ENCODE results near the gene SLC6A11. TPM values are rescaled to one million over a fixed set of nuclear protein-coding genes. Genes with fewer than 3 reads are reported as not detected.

Gene SLC6A11
- total RNA-seq, 1 donor from 2014 or later = not detected

DNA sequence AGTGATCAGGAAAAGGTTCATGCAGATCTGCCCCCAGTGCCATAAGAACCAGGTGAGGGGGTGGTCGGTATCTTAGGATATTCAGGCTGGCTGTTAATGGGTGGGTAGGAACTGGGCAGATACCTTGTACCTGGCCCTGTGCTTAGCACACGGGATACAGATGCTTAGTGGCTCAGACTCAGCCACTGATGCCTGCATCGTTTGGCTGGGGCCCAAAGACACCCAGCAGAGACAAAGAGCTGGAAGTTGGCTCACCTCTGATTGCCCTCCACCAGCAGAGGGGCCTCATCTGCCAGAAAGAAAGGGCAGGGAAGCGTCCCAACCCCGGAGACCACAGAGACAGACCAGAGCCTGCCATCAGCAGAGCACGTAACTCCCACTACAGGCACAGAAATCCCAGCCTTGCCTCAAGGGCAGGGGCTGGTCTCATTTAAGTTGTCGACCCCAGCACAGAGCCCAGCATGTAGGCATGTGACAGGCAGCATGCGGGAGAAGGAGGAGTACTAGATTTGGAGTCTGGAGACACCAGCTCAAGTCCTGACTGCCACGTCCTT, 112.5 kb downstream of the SLC6A11 start:
- intact Hi-C loops (cut with micrococcal nuclease) = no loop called here

DNA sequence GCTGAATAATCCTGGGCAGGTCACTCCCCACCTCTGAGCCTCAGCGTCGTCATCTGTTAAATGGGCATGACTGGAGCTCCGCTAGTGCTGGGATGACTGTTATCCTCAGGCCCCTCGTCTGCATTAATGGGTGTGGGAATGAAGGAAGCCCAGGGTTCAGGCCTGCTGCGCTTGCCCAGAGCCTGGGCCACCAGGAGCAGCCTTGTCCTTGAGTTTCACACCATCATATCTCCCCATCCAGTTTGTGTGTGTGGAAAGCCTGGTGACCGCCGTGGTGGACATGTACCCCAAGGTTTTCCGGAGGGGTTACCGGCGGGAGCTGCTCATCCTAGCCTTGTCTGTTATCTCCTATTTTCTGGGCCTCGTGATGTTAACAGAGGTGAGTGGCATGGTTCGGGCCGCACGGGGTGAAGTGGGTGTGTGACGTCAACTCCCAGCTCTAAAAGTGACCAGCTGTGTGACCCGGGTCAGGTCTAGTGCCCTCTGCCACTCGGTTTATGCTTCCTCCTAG, 113.0 kb downstream of the SLC6A11 start:
- intact Hi-C loops (cut with micrococcal nuclease) = no loop called here

DNA sequence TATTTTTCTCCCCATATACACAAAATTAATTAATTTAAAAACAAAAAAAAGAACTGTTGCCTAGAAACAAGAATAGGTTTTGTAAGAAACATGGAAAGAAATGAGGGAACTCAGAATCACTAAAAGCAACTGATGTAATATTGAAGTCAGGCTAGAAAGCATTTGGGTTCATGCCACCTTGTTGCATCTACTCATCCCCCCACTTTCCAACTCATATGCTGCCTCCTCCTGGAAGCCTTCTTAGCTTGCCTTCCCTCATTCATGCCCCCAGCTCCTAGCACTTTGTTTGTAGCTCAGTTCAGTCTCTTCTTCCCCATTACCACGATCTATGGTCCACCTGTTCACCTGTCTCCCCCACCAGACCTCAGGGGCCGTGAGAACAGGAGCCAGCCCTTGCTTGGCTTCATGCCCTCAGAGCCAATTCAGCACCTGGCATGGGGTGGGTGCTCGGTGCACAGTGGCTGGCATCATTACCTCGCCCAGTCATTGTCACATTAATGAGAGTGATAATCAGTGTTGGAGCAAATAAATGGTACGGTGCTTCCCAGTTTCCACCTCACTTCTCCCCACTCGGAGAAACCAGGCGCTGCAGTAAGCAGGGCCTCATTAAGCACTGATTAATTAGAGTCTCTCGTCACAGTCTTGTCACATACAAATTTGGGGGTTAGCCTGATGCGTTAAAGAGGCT, 114.1 kb downstream of the SLC6A11 start:
- intact Hi-C loops (cut with micrococcal nuclease) = no loop called here

DNA sequence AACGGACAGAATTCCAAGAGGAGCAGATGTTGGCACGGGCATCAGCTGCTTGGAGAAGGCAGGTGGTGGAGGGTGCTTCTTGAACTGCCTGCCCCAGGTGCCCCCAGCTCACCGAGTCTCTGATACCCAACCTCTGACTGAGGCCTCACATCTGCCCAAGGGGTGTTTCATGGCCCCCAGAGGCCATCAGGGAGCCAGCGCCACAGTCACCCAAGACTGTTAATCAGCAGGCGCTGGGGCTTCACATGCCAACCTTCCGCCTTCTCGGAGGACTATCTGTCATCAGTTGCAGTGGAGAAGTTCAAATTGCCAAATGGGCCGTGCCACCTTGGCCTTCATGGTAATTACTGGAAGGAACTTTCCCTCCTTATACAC, 114.6 kb downstream of the SLC6A11 start:
- intact Hi-C loops (cut with micrococcal nuclease) = no loop called here

DNA sequence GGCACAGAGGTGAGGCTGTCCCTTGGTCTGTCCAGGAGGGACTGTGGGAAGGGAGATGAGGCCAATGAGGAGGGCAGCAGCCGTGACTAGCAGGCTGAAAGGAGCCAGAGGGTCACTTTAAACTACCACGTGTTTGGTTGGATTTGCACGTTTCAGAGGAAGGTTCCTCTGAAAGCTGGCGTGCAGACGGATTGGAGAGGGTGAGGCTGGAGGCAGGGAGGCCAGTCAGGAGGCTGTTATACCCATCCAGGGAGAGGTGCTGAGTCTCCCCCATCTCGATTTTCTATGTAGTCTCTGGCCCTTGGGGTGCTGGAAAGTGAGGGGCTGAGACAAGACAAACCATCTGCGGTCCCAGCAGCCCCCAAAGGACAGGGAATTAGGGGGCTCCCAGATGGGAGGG, 116.6 kb downstream of the SLC6A11 start:
- intact Hi-C loops (cut with micrococcal nuclease) = no loop called here

DNA sequence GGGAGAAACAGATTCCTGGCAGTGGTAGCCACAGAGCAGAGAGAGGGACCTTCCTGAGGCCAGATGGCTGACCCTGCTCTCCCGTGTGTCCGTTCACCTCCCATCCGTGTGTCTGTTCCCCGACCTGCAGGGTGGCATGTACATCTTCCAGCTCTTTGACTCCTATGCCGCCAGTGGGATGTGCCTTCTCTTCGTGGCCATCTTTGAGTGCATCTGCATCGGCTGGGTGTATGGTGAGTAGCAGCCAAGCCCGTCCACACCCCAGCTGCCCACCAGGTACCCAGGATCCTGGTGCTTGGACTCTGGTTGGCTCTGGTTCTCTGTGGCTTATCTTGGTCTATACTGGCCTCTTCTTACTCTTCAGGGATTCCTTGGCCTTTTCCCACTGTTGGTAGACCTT, 117.0 kb downstream of the SLC6A11 start:
- intact Hi-C loops (cut with micrococcal nuclease) = no loop called here

DNA sequence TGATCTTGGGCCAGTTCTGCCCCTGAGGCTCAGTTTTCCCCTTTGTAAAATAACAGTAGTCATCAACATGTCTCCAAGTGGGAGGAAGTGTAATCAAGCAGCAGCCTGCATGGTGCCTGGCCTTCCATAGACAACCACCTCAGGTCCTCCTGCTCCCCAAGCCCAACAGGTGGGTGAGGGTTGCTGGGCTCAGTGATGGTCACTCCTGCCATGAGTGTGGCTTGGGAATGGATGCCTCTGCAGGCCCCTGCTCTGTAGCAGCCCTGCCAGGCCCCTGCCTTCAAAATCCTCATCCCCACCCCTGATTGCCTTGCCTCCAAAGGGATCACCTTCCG, 117.4 kb downstream of the SLC6A11 start:
- intact Hi-C loops (cut with micrococcal nuclease) = no loop called here

DNA sequence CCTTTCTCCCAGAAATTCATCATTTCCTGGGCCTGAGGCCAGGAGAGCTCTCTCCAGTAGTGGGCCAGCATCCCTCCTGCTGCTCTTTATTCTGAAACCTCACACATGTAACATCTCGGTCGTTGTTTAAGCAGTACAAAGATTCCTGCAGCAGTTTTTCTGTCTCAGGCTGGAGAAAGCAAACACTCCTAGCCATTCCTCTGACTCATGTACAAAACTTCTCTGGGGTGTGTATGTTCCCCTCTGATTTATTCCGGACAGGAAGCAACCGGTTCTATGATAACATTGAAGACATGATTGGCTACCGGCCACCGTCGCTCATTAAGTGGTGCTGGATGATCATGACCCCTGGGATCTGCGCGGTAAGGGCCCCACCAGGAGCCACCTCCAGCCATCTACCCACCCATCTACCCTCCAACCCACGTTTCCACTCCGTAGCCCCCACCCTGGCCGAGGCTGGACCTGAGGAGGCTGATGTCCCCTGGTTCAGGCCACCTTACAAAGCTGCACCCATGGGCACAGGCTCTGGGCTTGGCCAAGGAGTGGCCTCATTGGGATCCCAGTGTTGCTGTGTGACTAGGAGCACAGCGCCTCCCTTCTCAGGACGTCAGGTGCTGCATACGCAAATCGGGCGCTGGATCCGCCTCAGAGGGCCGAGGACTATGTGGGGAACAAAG, 117.9 kb downstream of the SLC6A11 start:
- intact Hi-C loops (cut with micrococcal nuclease) = no loop called here

DNA sequence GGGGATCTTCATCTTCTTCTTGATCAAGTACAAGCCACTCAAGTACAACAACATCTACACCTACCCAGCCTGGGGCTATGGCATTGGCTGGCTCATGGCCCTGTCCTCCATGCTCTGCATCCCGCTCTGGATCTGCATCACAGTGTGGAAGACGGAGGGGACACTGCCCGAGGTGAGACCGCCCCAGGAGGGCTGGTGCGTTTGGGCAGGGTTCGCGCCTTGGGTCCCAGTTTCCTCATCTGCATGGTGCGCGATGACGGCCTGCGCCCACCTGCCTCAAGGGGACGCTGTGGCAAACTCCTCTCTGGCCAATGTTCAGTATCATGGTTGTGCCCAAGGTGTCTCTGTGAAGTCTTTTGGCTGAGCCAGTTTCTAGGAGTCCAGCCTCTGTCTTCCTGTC, 119.0 kb downstream of the SLC6A11 start:
- intact Hi-C loops (cut with micrococcal nuclease) = no loop called here

DNA sequence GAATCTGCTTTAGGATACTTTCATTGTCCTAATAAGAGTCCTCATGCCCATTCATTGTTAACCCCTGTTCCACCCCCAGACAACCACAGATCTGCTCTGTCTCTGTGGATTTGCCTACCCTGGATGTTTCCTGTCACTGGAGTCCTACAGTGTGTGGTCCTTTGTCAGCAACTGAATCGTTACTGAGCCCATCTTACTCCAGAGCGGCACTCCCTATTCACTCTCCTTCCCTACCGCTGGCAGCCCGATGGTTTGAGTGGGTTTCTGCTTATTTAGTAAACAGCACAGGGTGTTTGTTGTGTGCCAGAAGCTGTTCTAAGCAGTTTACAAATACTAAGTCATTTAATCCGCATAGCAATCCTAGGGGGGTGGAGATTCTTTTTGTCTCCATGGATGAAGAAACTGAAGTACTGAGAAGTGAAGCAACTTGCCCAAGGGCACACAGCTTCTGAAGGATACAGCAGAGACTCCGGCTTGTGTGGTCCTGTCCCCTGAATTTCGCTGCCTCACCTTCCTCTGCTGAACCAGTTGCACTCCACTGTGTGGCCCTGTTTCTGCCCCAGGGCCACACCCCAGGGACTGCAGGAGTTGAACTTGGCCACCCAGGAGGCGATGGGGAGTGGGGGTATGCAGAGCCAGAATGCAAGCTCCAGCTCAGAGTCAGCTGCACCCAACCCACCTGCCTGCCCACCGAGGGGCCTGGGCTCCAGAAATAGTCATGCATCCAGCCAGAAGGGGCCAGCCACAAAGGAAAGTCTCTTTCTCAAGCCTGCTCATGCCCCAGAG, 120.0 kb downstream of the SLC6A11 start:
- intact Hi-C loops (cut with micrococcal nuclease) = no loop called here

DNA sequence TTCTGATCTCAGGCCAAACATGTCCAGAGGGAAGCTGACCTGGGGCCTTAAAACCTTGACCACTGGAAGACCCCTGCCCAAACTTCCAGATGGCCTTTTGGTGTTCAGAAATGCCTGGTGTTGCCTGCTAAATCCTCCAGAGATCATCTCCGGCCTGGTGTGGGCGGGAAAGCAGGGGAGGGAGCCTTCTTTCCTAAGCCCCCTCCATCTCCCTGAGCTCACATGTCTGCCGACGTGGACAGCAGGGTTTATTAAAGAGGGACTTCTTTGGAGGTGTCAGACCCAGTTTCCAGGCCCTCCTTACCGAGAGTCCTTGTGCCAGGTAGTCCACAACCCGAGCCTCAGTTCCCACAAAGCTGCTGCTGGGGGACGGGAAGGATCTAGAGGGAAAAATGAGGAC, 120.7 kb downstream of the SLC6A11 start:
- intact Hi-C loops (cut with micrococcal nuclease) = no loop called here

DNA sequence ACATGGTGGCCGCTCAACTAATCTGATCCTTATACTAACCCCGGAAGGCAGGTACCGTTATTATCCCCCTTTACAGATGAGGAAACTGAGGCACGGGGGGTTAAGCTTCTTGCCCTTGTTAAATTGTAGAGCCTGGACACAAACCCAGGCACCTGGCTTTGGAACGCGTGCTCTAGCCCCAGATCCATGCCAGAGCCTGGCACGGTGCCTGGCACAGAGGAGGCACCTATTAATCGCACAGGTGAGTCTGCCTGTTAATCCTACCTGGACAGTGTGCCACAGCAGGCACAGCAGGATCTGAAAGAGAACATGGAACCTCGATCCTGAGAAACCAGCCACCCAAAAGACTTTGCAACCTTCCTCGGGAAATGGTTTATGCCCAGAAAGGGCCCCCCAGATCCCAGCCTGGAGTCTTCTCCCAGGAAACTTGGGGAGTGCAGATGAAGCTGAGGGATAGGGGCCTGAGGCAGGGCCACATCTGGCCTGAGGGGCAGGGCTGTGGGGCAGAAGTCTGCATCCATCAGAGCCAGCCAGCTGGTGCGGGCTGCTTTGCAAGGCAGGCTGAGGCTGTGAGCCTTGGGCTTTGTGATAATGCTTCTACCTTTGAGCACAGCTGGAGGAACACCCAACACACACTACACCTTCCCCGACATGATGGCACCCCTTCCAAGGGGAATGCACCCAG, 121.3 kb downstream of the SLC6A11 start:
- intact Hi-C loops (cut with micrococcal nuclease) = no loop called here

DNA sequence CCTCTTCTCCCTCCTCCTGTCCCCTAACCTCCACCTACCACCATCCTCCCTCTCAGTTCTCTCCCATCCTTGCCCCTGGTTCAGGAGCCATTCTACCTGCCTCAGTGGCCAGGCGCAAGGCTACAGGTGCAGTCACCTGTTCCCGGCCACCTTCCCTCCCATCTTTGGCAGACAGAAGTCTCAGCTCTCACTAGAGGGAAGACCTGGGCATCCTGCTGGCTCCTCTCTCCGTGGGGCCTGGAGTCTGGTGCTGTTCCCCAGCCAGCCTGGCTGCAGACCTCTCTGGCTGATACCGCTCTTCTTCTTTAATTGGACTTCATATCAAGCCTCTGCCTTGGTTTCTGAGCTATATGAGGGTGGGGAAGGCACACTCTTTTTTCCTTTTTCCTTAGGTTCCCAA, 123.5 kb downstream of the SLC6A11 start:
- intact Hi-C loops (cut with micrococcal nuclease) = no loop called here

DNA sequence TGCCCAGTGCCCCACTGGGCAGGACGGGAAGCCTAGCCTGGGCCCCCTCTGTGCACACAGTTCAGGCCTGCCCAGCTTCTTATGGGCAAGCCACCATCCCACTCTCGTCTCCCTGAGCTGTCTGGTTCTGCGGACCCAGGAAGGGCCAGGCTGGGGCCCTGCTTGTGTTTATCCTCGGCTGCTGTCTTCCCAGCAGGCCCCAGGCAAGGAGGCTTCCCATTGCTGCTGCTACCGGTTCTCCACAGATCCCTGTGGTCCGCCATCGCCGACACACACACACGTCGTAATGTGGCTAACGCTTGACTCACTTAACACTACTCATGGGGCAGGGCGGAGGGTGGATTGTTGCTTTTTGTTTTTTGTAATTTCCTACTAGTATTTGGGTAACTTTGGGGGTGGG, 124.1 kb downstream of the SLC6A11 start:
- intact Hi-C loops (cut with micrococcal nuclease) = loop anchor here (10.0 kb wide), 1 partner anchor 395 kb away; no protein-coding TSS in a partner anchor

DNA sequence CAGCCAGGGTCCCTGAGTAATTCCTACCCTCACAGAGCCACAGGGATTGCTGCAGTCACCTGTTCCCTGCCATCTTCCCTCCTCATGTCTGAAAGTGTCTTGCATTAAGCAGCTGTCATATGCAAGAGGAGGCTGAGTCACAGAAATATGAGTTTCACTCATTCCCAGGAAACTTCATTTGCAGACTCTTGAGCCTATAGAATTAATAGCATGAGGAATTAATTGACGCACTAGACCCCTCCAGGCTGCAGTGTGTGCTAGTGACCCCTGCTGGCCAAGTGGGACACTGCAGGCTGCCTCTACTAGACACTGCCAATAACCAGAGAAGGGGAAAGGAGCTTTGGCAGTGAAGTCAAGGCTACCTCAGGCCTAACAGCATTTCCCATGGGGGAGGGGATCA, 125.9 kb downstream of the SLC6A11 start:
- intact Hi-C loops (cut with micrococcal nuclease) = loop anchor here (10.0 kb wide), 1 partner anchor 393 kb away; no protein-coding TSS in a partner anchor

DNA sequence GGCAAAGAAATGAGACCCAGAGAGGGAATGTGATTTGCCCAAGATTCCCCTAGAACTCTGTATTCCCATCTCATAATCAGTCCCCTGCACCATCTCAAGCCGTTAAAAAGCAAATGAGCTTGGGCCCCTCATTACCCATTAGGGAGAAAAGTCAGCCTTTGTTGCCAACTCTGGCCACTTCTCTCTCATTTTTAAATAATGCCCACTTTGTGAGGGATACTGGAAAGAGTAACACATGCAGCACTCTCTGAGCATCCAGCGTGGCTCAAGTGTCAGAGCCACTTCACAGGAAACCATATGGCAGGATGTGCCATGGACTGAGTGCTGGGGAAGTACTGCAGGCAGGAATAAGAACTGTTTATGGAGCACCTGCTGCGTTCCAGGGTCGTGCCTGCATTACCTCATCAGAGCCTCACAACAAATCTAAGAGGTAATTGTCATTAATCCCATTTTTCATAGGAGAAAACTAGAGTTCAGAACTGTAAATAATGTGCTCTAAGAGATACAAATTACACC, 126.7 kb downstream of the SLC6A11 start:
- intact Hi-C loops (cut with micrococcal nuclease) = loop anchor here (10.0 kb wide), 1 partner anchor 392 kb away; no protein-coding TSS in a partner anchor

DNA sequence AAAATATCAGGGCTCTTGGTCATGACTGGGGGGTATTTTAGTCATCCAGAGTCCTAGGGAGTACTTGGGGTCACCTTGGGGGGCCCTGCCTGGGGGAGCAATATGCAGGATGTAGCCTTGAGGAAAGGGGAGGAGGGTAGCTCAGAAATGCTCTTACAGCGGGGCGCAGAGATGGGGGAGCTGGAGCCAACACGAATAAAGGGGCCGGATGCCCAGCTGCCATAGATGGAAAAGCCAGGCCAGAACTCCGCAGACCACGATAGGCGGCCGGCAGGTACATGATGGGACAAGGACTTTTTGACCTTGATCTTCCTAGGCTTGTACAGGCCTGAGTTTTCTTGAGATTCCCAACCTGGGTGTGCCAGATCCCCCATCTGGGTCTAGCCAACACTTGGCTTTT, 128.8 kb downstream of the SLC6A11 start:
- intact Hi-C loops (cut with micrococcal nuclease) = loop anchor here (1.0 to 10.0 kb wide), 2 partner anchors 114 to 390 kb away; no protein-coding TSS in a partner anchor

DNA sequence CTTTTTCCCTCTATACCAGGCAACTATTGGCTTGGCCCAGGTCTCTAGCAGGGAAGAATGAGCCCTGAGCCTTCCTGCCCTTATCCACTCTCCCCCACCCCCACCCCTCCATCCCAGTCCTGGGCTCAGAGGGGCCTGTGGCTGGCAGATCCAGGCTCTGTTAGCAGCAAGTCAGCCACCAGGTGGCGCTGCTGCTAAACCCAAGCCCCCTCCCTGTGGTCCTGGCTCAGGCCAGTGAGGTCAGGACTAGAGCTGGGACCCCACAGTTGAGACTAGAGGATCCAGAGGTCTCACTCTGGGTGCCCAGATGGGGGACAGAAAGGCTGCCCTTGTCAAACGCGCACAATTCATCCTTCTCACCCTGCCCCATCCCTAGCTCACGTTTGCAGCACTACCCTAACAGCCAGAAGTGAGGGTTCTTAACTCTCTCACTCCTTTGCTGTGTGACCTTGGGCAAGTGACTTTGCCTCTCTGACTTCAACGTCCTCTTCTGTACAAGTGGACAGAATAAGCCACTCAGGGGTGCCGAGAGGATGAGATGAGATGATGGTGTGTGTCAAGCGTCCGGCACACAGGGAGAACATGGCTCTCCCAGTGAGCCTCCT, 129.8 kb downstream of the SLC6A11 start:
- intact Hi-C loops (cut with micrococcal nuclease) = loop anchor here (1.0 to 10.0 kb wide), 2 partner anchors 114 to 389 kb away; no protein-coding TSS in a partner anchor

DNA sequence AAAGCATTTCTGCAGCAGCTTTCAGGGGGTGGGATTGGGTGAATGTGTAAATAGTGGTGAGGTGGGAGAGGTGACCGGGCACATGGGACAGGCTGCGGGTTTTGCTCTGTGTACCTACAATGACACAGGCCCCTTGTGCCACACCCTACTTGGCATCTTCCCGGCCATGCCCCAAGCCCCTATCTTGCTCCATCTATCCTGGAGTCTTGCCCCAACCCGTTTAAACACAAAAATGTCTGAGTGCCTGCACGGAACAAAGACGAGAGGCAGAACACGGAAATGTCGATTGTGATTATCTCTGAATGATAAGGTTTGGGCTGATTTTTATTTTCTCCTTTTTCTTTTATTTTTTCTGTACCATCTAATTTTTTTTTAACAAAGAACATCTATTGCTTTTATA, 130.5 kb downstream of the SLC6A11 start:
- intact Hi-C loops (cut with micrococcal nuclease) = loop anchor here (10.0 kb wide), 1 partner anchor 388 kb away; no protein-coding TSS in a partner anchor

DNA sequence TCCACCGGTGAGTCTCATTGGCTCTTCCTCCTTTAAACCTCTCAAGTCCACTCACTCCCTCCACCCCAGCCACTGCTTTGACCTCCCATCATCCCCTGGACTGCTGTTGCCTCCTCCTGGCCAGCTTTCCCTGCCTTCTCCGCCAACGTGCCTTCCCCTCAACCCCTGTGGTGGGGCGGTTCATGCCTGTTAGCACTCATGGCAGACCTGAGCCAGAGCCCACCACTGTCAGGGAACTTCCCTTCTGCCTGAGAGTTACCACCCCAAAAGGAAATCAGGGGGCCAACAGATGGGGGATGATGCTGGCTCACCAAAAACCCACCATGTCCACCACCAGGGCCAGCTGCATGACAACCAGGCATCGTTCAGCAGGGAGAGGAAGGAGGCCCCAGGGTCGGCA, 132.3 kb downstream of the SLC6A11 start:
- intact Hi-C loops (cut with micrococcal nuclease) = loop anchor here (10.0 kb wide), 1 partner anchor 386 kb away; no protein-coding TSS in a partner anchor
